ENCODE results near the gene PTPRT.

The PTPRT gene

GRCh38 chr20:42807876-42808275 is 381.8 kb downstream of the PTPRT start (continued):
- no peak for TF ChIP-seq ZNF416 (tag by site-specific recombination; IDR thresholded peaks at IDR 0.05)
- TF ChIP-seq ZBTB20 (tag by site-specific recombination; IDR thresholded peaks at IDR 0.05) = no peak

GRCh38 chr20:42795111-42795695 is 394.5 kb downstream of the PTPRT start:
- Histone ChIP-seq H3K36me3 (ENCODE audit: control insufficient read depth in 2 of 2, insufficient read depth in 1 of 2, low read length in 2 of 2) (no peaks in the 10 kb centered on the region), H3K4me3 (ENCODE audit: low read depth, low read length) (no peak overlapping the region), H3K9me3 (ENCODE audit: control insufficient read depth, insufficient read depth, low read depth, low read length) (no peaks in the 10 kb centered on the region), H3K27ac (ENCODE audit: extremely low read depth, low read depth, low read length) (no peak overlapping the region), H3K4me1 (ENCODE audit: control insufficient read depth, insufficient read depth, low read length) (no peaks in the 10 kb centered on the region)
- TF ChIP-seq ZNF146 (tag by site-specific recombination; IDR thresholded peaks at IDR 0.05) (no peak), OSR2 (tag by site-specific recombination; IDR thresholded peaks at IDR 0.05) (no peak), ZNF423 (tag by site-specific recombination; IDR thresholded peaks at IDR 0.05) (no peak), WT1 (tag by site-specific recombination; IDR thresholded peaks at IDR 0.05) (no peak), ZBTB17 (tag by site-specific recombination; IDR thresholded peaks at IDR 0.05) (no peak), ZSCAN23 (tag by site-specific recombination; IDR thresholded peaks at IDR 0.05) (no peak), FEZF1 (tag by site-specific recombination; IDR thresholded peaks at IDR 0.05) (no peak), ZNF510 (tag by site-specific recombination; IDR thresholded peaks at IDR 0.05; ENCODE audit: insufficient replicate concordance) (no peak), ZNF19 (tag by site-specific recombination; IDR thresholded peaks at IDR 0.05; ENCODE audit: low read depth) (no peak), ZNF214 (tag by site-specific recombination; IDR thresholded peaks at IDR 0.05; ENCODE audit: borderline replicate concordance) (no peak), ZNF596 (tag by site-specific recombination; IDR thresholded peaks at IDR 0.05) (no peak), ZNF830 (tag by site-specific recombination; IDR thresholded peaks at IDR 0.05; ENCODE audit: low read depth) (no peak), BCL11B (tag by site-specific recombination; IDR thresholded peaks at IDR 0.05; ENCODE audit: low read depth) (no peak), KLF1 (tag by site-specific recombination; IDR thresholded peaks at IDR 0.05) (no peak), ZNF501 (tag by site-specific recombination; IDR thresholded peaks at IDR 0.05) (no peak), ZNF585B (tag by site-specific recombination; IDR thresholded peaks at IDR 0.05) (no peak), HOXC10 (CRISPR knock-in tag; IDR thresholded peaks at IDR 0.05) (no peak), ZNF114 (tag by site-specific recombination; IDR thresholded peaks at IDR 0.05) (no peak), SP7 (tag by site-specific recombination; IDR thresholded peaks at IDR 0.05) (no peak), TRIM28 (IDR thresholded peaks at IDR 0.05; ENCODE audit: borderline replicate concordance, low read length) (no peak)
- CTCF ChIA-PET = interaction anchor here (0.5 kb wide), 1 partner anchor 614 kb away, joined by 3 read pairs; no protein-coding TSS in a partner anchor
- POLR2A ChIA-PET = no interaction called here

- H3K4me1 ChIP-seq (ENCODE audit: control insufficient read depth, insufficient read depth, low read length) = no peaks in the 10 kb centered on the region
- ChIA-PET CTCF (no interaction called here), POLR2A (no interaction called here)
- H3K4me3 ChIP-seq (ENCODE audit: low read depth, low read length) = no peak overlapping the region
- H3K27ac ChIP-seq (ENCODE audit: extremely low read depth, low read depth, low read length) = no peak overlapping the region
- no peaks in the 10 kb centered on the region for H3K9me3 ChIP-seq (ENCODE audit: control insufficient read depth, insufficient read depth, low read depth, low read length)
- H3K36me3 ChIP-seq (ENCODE audit: control insufficient read depth in 2 of 2, insufficient read depth in 1 of 2, low read length in 2 of 2) = no peaks in the 10 kb centered on the region
- TF ChIP-seq ZNF585B (tag by site-specific recombination; IDR thresholded peaks at IDR 0.05) (no peak), ZNF394 (tag by site-specific recombination; IDR thresholded peaks at IDR 0.05; ENCODE audit: borderline replicate concordance) (no peak), ZNF302 (tag by site-specific recombination; IDR thresholded peaks at IDR 0.05; ENCODE audit: low read depth) (no peak), ZNF140 (tag by site-specific recombination; IDR thresholded peaks at IDR 0.05) (no peak), SALL2 (tag by site-specific recombination; IDR thresholded peaks at IDR 0.05; ENCODE audit: borderline replicate concordance) (no peak), ZNF175 (tag by site-specific recombination; IDR thresholded peaks at IDR 0.05) (no peak), ZBTB11 (tag by site-specific recombination; conservative IDR thresholded peaks at IDR 0.05; ENCODE audit: low read depth) (no peak), ZNF549 (tag by site-specific recombination; IDR thresholded peaks at IDR 0.05) (no peak), TSHZ1 (tag by site-specific recombination; IDR thresholded peaks at IDR 0.05; ENCODE audit: borderline replicate concordance) (no peak), ZNF133 (tag by site-specific recombination; IDR thresholded peaks at IDR 0.05) (no peak)
Observed at GRCh38 chr20:42792052-42792451, 397.7 kb downstream of the PTPRT start.
